HepG2 (cell line): ENCODE results near the gene CDH13. TPM values are rescaled to one million over a fixed set of nuclear protein-coding genes. Genes with fewer than 3 reads are reported as not detected.

Source experiments
- ATAC-seq: fragments of 200-7000 bp; cut with Tn5 transposase; 3 replicates; pipeline ENCODE4 v1.9.1; 2020; ENCODE audit warnings: mild to moderate bottlenecking, moderate library complexity
- BruUV-seq: library from RNA; stranded (reverse); fragments of 400-500 nt; replicated peaks from 2 replicates; lab custom pipeline; 2021; lab: Mats Ljungman, UMichigan
- CTCF ChIA-PET: fragments of 300-600 bp; formaldehyde crosslinking; extraction: SDS; loops from one replicate; lab custom pipeline; 2021; ENCODE audit warnings: low total read pairs, inconsistent platforms, low intra/inter-chr PET ratio; lab: Yijun Ruan, JAX
- POLR2A ChIA-PET: fragments of 350-600 bp; sonication (Branson Sonifier 250); formaldehyde crosslinking; loops from one replicate; lab custom pipeline; 2020; ENCODE audit warnings: antibody characterized with exemption, inconsistent platforms; lab: Yijun Ruan, JAX
- DNase-seq: peaks from one replicate; pipeline ENCODE4 v3.0.0-alpha.2; 2015; ENCODE audit warnings: low spot score
- FAIRE-seq: peaks from 3 replicates; lab custom pipeline; 2011; peaks lifted over from hg19 to GRCh38; lab: Jason Lieb, UNC
- H2AFZ ChIP-seq: one replicate; pipeline ENCODE4 v1.6.1; 2011; ENCODE audit warnings: low read length, inconsistent platforms
- H3K27ac ChIP-seq: fragments of 300-600 bp; 3 replicates; pipeline ENCODE4 v1.8.0; 2011; ENCODE audit warnings: mixed run types, mild to moderate bottlenecking, mixed read lengths, low read length, inconsistent platforms; ENCODE audit not compliant: insufficient read depth; ENCODE audit errors: extremely low read length
- H3K27me3 ChIP-seq, 2 experiments: fragments of 200-600 bp in 1 of 2; 2 replicates in 1 of 2; 3 replicates in 1 of 2; pipeline versions ENCODE4 v1.6.0 to v1.8.0; 2011; ENCODE audit warnings: low read length in 2 of 2, mild to moderate bottlenecking in 2 of 2, moderate library complexity in 2 of 2, inconsistent platforms in 1 of 2; ENCODE audit not compliant: insufficient read depth in 2 of 2, control insufficient read depth in 1 of 2
- H3K36me3 ChIP-seq, 2 experiments: fragments of 200-600 bp in 1 of 2; replicated peaks in 1 of 2; 2 replicates in 1 of 2; 3 replicates in 1 of 2; pipeline versions ENCODE4 v1.5.1 to v1.8.0; 2011; ENCODE audit warnings: low read length in 2 of 2, inconsistent platforms in 1 of 2; ENCODE audit not compliant: insufficient read depth in 2 of 2, control insufficient read depth in 1 of 2
- H3K4me1 ChIP-seq: 2 replicates; pipeline ENCODE4 v1.5.1; 2012; ENCODE audit warnings: low read length, inconsistent platforms; ENCODE audit not compliant: insufficient read depth
- H3K4me2 ChIP-seq: 2 replicates; pipeline ENCODE4 v1.6.0; 2011; ENCODE audit warnings: low read depth, low read length, inconsistent platforms
- H3K4me3 ChIP-seq, 3 experiments: fragments of 200-600 bp in 1 of 3; sonication (generic), shearing (Covaris generic) in 1 of 3; replicated peaks in 1 of 3; 2 replicates each; pipeline ENCODE4 v1.5.1; 2011 to 2016; ENCODE audit warnings: low read length in 3 of 3, inconsistent platforms in 2 of 3, low read depth in 2 of 3, mild to moderate bottlenecking in 2 of 3, control low read depth in 1 of 3, mixed read lengths in 1 of 3; ENCODE audit not compliant: insufficient read depth in 1 of 3
- H3K79me2 ChIP-seq: one replicate; pipeline ENCODE4 v1.6.1; 2011; ENCODE audit warnings: low read length, inconsistent platforms; ENCODE audit not compliant: insufficient read depth
- H3K9ac ChIP-seq: 2 replicates; pipeline ENCODE4 v1.6.0; 2011; ENCODE audit warnings: mild to moderate bottlenecking, low read depth, low read length, inconsistent platforms; ENCODE audit not compliant: insufficient read depth
- H3K9me3 ChIP-seq: 2 replicates; pipeline ENCODE4 v1.5.1; 2012; ENCODE audit warnings: mild to moderate bottlenecking, low read length
- H4K20me1 ChIP-seq: 2 replicates; pipeline ENCODE4 v1.6.0; 2011; ENCODE audit warnings: inconsistent platforms, mild to moderate bottlenecking, low read length, moderate library complexity; ENCODE audit not compliant: insufficient read depth
- ARNT ChIP-seq: fragments of 450-650 bp; IDR thresholded peaks from 2 replicates; pipeline ENCODE4 v1.6.1; 2017
- TAF15 ChIP-seq: fragments of 200-400 bp; formaldehyde crosslinking; IDR thresholded peaks from one replicate; pipeline ENCODE4 v1.6.1; 2018; ENCODE audit warnings: mild to moderate bottlenecking, low read depth, low read length; ENCODE audit not compliant: poor library complexity, severe bottlenecking
- YEATS4 ChIP-seq: sonication (generic); formaldehyde crosslinking; IDR thresholded peaks from 2 replicates; pipeline ENCODE4 v1.4.0; 2020; ENCODE audit warnings: missing genetic modification reagents, borderline replicate concordance
- ZBTB1 ChIP-seq: sonication (generic); formaldehyde crosslinking; IDR thresholded peaks from 2 replicates; pipeline ENCODE4 v1.4.0; 2020; ENCODE audit warnings: missing genetic modification reagents, borderline replicate concordance
- ZNF839 ChIP-seq: sonication (generic); formaldehyde crosslinking; IDR thresholded peaks from 2 replicates; pipeline ENCODE4 v1.4.0; 2020; ENCODE audit warnings: missing genetic modification reagents, mild to moderate bottlenecking, borderline replicate concordance
- ZNF879 ChIP-seq: sonication (generic); formaldehyde crosslinking; IDR thresholded peaks from 2 replicates; pipeline ENCODE4 v1.8.1; 2023; ENCODE audit warnings: missing genetic modification reagents
- WGBS: methylation state at CpG from one replicate; pipeline ENCODE4 v1.1.6; 2017; ENCODE audit warnings: low lambda C conversion rate; 5-methylcytosine and 5-hydroxymethylcytosine counted together
- in situ Hi-C: cut with HindIII; loops from 2 replicates; pipeline ENCODE4 v1.10.0; 2017; ENCODE audit warnings: low pct_unique_long_range_greater_than_20kb; ENCODE audit not compliant: extremely low pct_ligation_motif_present
- intact Hi-C: fragments of 100-400 bp; cut with micrococcal nuclease; formaldehyde crosslinking; loops from one replicate; pipeline ENCODE4 v1.10.0; 2022; ENCODE audit not compliant: unreplicated experiment
- polyA plus RNA-seq, 8 experiments: library from polyadenylated mRNA; depleted of rRNA in 3 of 8; stranded (reverse) in 7 of 8; unstranded in 1 of 8; fragments of >200 nt; fragmentation: Illumina TruSeq in 4 of 8; extraction: Trizol in 4 of 8; gene quantifications; 2 replicates each; pipeline versions ENCODE4 v1.2.1 to v1.2.3, GENCODE V29; 2011 to 2016; ENCODE audit warnings: low read depth in 4 of 8, missing spikeins in 1 of 8, mixed read lengths in 1 of 8; ENCODE audit not compliant: insufficient read depth in 1 of 8
- total RNA-seq, 5 experiments: library from RNA; depleted of rRNA; stranded (reverse); fragments of >200 nt; fragmentation: Illumina TruSeq; extraction: Trizol; gene quantifications; 2 replicates each; pipeline ENCODE4 v1.2.3, GENCODE V29; 2016; ENCODE audit warnings: low read depth in 1 of 5
- TF ChIP-seq, protein P1 (sequence below): sonication (generic); formaldehyde crosslinking; IDR thresholded peaks from 2 replicates; pipeline ENCODE4 v1.8.0; 2022; ENCODE audit warnings: mild to moderate bottlenecking, missing genetic modification reagents
- TF ChIP-seq, protein P2 (sequence below): sonication (generic); formaldehyde crosslinking; IDR thresholded peaks from 2 replicates; pipeline ENCODE4 v1.4.0; 2020; ENCODE audit warnings: missing genetic modification reagents
- TF ChIP-seq, protein P3 (sequence below): sonication (generic); formaldehyde crosslinking; IDR thresholded peaks from 2 replicates; pipeline ENCODE4 v1.4.0; 2020; ENCODE audit warnings: missing genetic modification reagents

The CDH13 gene
- total and polyA plus RNA-seq, 2 of the 13 experiments (the other 11 are each of a cell fraction or from before 2014, with no cell fraction given), result not detected

DNA sequence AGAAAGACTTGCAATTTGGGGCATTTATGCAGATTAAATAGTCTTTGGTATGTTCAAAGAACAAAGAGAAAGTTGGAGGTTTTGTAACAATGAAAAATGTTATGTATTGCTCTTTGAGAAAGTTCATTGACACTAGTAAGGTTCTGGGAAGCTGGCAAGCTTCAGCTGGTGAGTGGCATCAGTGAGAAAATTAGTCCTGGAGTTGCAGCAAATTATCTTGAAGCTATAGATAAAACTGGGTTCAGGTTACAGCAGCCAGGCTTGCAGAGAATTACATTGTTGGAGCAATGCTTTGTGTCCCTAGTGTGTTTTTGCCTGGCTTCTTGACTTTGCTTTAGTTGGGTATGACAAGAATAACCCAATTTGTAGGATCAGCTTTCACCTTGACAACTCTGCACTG is 221.2 kb downstream of the CDH13 start:
- Histone ChIP-seq H4K20me1 (no peaks in the 10 kb centered on the region), H3K9ac (no peak overlapping the region), H3K27me3 (no peaks in the 10 kb centered on the region), H2AFZ (no peak overlapping the region), H3K4me1 (no peaks in the 10 kb centered on the region), H3K4me3 (no peak overlapping the region), H3K79me2 (no peaks in the 10 kb centered on the region), H3K36me3 (no peaks in the 10 kb centered on the region), H3K4me2 (no peak overlapping the region), H3K27ac (no peak overlapping the region), H3K9me3 (peaks cover 52% of the 10 kb centered on the region)
- no peak for FAIRE-seq
- DNase-seq, result no peak
- no peak for ATAC-seq
- ChIA-PET POLR2A (no interaction called here), CTCF (no interaction called here)
- no TSS peak for BruUV-seq
- TF ChIP-seq ZNF839 (no peak), ZBTB1 (CRISPR knock-in tag) (no peak), YEATS4 (CRISPR knock-in tag) (no peak)
- TF ChIP-seq, protein P1, sequence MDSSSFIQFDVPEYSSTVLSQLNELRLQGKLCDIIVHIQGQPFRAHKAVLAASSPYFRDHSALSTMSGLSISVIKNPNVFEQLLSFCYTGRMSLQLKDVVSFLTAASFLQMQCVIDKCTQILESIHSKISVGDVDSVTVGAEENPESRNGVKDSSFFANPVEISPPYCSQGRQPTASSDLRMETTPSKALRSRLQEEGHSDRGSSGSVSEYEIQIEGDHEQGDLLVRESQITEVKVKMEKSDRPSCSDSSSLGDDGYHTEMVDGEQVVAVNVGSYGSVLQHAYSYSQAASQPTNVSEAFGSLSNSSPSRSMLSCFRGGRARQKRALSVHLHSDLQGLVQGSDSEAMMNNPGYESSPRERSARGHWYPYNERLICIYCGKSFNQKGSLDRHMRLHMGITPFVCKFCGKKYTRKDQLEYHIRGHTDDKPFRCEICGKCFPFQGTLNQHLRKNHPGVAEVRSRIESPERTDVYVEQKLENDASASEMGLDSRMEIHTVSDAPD (CRISPR knock-in tag), result no peak
- in situ Hi-C loops, result no loop called here
- intact Hi-C loops, result no loop called here

DNA sequence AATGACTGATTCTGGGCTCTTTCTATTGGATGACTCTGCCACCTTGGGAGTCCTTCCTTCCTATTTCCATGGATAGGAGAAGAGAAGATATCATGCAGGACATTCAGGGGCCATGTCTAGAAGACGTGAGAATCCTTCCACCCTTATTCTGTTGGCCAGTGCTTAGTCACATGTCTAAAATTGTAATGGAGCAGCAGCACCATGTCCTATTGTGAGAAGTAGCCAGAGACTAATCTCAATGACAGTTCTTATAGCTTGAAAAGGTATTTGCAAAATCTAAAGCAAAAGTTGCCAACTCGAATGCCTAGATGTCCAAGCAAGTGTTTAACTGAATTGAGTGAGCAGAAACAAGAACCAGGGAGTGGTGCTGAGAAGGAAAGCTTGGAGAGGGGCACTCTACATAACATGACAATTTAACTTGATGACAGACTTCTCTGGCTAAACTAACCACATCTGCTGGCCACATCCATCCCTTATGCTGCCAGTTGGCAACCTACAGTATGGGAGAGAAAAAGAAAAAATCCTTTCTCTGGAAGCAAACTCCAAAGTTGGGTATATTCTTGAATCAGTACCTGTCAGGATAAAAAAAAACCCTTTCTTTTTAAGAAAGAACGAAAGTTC is 225.7 kb downstream of the CDH13 start:
- DNase-seq (no peak), FAIRE-seq (no peak), ATAC-seq (no peak)
- ChIA-PET POLR2A (no interaction called here), CTCF (no interaction called here)
- Histone ChIP-seq H3K27me3 (no peaks in the 10 kb centered on the region), H4K20me1 (no peaks in the 10 kb centered on the region), H3K36me3 (no peaks in the 10 kb centered on the region), H3K4me3 (no peak overlapping the region), H2AFZ (no peak overlapping the region), H3K9me3 (peaks cover 41% of the 10 kb centered on the region), H3K27ac (no peak overlapping the region), H3K4me1 (no peaks in the 10 kb centered on the region), H3K79me2 (no peaks in the 10 kb centered on the region), H3K9ac (no peak overlapping the region), H3K4me2 (no peak overlapping the region)
- in situ Hi-C loops (no loop called here), intact Hi-C loops (no loop called here)
- no TSS peak for BruUV-seq
- 0% methylated on average over 3 of the region's 3 CpGs for WGBS
- TF ChIP-seq ZNF879 (no peak), ARNT (no peak), TAF15 (no peak)
- TF ChIP-seq, protein P2, sequence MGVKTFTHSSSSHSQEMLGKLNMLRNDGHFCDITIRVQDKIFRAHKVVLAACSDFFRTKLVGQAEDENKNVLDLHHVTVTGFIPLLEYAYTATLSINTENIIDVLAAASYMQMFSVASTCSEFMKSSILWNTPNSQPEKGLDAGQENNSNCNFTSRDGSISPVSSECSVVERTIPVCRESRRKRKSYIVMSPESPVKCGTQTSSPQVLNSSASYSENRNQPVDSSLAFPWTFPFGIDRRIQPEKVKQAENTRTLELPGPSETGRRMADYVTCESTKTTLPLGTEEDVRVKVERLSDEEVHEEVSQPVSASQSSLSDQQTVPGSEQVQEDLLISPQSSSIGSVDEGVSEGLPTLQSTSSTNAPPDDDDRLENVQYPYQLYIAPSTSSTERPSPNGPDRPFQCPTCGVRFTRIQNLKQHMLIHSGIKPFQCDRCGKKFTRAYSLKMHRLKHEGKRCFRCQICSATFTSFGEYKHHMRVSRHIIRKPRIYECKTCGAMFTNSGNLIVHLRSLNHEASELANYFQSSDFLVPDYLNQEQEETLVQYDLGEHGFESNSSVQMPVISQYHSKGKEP (CRISPR knock-in tag), result no peak
- TF ChIP-seq, protein P3, sequence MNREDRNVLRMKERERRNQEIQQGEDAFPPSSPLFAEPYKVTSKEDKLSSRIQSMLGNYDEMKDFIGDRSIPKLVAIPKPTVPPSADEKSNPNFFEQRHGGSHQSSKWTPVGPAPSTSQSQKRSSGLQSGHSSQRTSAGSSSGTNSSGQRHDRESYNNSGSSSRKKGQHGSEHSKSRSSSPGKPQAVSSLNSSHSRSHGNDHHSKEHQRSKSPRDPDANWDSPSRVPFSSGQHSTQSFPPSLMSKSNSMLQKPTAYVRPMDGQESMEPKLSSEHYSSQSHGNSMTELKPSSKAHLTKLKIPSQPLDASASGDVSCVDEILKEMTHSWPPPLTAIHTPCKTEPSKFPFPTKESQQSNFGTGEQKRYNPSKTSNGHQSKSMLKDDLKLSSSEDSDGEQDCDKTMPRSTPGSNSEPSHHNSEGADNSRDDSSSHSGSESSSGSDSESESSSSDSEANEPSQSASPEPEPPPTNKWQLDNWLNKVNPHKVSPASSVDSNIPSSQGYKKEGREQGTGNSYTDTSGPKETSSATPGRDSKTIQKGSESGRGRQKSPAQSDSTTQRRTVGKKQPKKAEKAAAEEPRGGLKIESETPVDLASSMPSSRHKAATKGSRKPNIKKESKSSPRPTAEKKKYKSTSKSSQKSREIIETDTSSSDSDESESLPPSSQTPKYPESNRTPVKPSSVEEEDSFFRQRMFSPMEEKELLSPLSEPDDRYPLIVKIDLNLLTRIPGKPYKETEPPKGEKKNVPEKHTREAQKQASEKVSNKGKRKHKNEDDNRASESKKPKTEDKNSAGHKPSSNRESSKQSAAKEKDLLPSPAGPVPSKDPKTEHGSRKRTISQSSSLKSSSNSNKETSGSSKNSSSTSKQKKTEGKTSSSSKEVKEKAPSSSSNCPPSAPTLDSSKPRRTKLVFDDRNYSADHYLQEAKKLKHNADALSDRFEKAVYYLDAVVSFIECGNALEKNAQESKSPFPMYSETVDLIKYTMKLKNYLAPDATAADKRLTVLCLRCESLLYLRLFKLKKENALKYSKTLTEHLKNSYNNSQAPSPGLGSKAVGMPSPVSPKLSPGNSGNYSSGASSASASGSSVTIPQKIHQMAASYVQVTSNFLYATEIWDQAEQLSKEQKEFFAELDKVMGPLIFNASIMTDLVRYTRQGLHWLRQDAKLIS, result no peak
